Esophagus squamous epithelium (tissue), 5 donors: ENCODE measurements around the gene OR4E1. TPM values are rescaled to one million over a fixed set of nuclear protein-coding genes. Genes with fewer than 3 reads are reported as not detected.

Experiments
- DNase-seq: peaks from one replicate; lab custom pipeline; 2025; lab: John Stamatoyannopoulos, UW
- H3K27ac ChIP-seq, 4 donors: fragments of 200-600 bp; sonication (generic); one replicate each; pipeline ENCODE4 v1.5.1; 2016 to 2019; ENCODE audit warnings: mild to moderate bottlenecking in 1 of 4
- H3K27me3 ChIP-seq, 4 donors: fragments of 200-600 bp; sonication (generic); 1 replicate in 3 of 4; 2 replicates in 1 of 4; pipeline versions ENCODE4 v1.5.1 to v1.6.0; 2017 to 2021; ENCODE audit warnings: antibody characterized with exemption in 1 of 4
- H3K36me3 ChIP-seq, 3 donors: fragments of 200-600 bp; sonication (generic); one replicate each; pipeline ENCODE4 v1.5.1; 2016 to 2019
- H3K4me1 ChIP-seq, 3 donors: fragments of 200-600 bp; sonication (generic); one replicate each; pipeline ENCODE4 v1.5.1; 2017 to 2019
- H3K4me3 ChIP-seq, 4 donors: fragments of 200-600 bp; sonication (generic); 1 replicate in 3 of 4; 2 replicates in 1 of 4; pipeline ENCODE4 v1.5.1; 2016 to 2019; ENCODE audit warnings: mild to moderate bottlenecking in 2 of 4, moderate library complexity in 1 of 4
- H3K9me3 ChIP-seq, 3 donors: fragments of 200-600 bp; sonication (generic); one replicate each; pipeline ENCODE4 v1.5.1; 2016 to 2019
- CTCF ChIP-seq, 6 experiments: fragments of 450-650 bp in 4 of 6; fragments of 200-600 bp in 2 of 6; sonication (generic) in 2 of 6; IDR thresholded peaks; one replicate each; pipeline ENCODE4 v1.5.1; 2016 to 2019; ENCODE audit warnings: antibody characterized with exemption in 6 of 6, mild to moderate bottlenecking in 4 of 6, moderate library complexity in 4 of 6
- POLR2A ChIP-seq, 4 donors: fragments of 450-650 bp; IDR thresholded peaks; one replicate each; pipeline ENCODE4 v1.6.1; 2017; ENCODE audit warnings: antibody characterized with exemption in 4 of 4, mild to moderate bottlenecking in 4 of 4, moderate library complexity in 3 of 4
- WGBS, 2 donors: methylation state at CpG; one replicate each; pipeline ENCODE4 v1.1.5; 2018; 5-methylcytosine and 5-hydroxymethylcytosine counted together
- intact Hi-C: fragments of 100-400 bp; cut with DNase I; formaldehyde crosslinking; loops from one replicate; pipeline ENCODE4 v1.15.0; 2022
- total RNA-seq, 4 donors: library from RNA; depleted of rRNA; stranded (reverse); fragments of >200 nt; gene quantifications; one replicate each; pipeline ENCODE4 v1.1.0, GENCODE V29; 2016
- donor health status: DM: yes; HTN: yes; CAD: no.

Gene OR4E1
- total RNA-seq, result not detected

- H3K27ac ChIP-seq, result no peak within 1 kb of the TSS
- H3K27me3 ChIP-seq, result no peaks in the 10 kb centered on the region
Measured at GRCh38 chr14:21673718-21674117, at the start of gene OR4E1. TSS of gene OR4E1 (minus strand) at chr14:21673818. CDS start at chr14:21670935, 2,883 bp downstream.

GRCh38 chr14:21721504-21721903, 47.9 kb upstream of the OR4E1 start:
- H3K4me1 ChIP-seq, result no peaks in the 10 kb centered on the region

More at GRCh38 chr14:21673718-21674117, at the start of gene OR4E1:
- no peak for DNase-seq
- H3K4me3 ChIP-seq, result no peak within 1 kb of the TSS
- intact Hi-C loops, result no loop called here
- TF ChIP-seq CTCF (IDR thresholded peaks at IDR 0.05), result no peak
- TF ChIP-seq POLR2A (IDR thresholded peaks at IDR 0.05), result no peak
- no peaks in the 10 kb centered on the region for H3K4me1 ChIP-seq
- 76 to 83% methylated on average over 1 of the region's 1 CpG for WGBS, 2 donors
- H3K9me3 ChIP-seq, result no peaks in the 10 kb centered on the region
- no peaks in the 10 kb centered on the region for H3K36me3 ChIP-seq

GRCh38 chr14:21719841-21720240, 46.2 kb upstream of the OR4E1 start:
- no peaks in the 10 kb centered on the region for H3K9me3 ChIP-seq
- TF ChIP-seq POLR2A (IDR thresholded peaks at IDR 0.05) (no peak), CTCF (IDR thresholded peaks at IDR 0.05) (no peak)
- peaks cover 0 to 22% (median 0%) of the 10 kb centered on the region in 4 donors for H3K27me3 ChIP-seq
- intact Hi-C loops, result no loop called here
- no peak overlapping the region for H3K27ac ChIP-seq
- H3K36me3 ChIP-seq, result no peaks in the 10 kb centered on the region
- WGBS, 2 donors, result 22% methylated on average over 3 of the region's 3 CpGs; no CpG with 5 or more reads in 1 of the 2 donors
- H3K4me1 ChIP-seq, result no peaks in the 10 kb centered on the region
- no peak overlapping the region for H3K4me3 ChIP-seq
- no peak for DNase-seq

More at GRCh38 chr14:21721504-21721903, 47.9 kb upstream of the OR4E1 start:
- H3K36me3 ChIP-seq, result no peaks in the 10 kb centered on the region
- TF ChIP-seq POLR2A (IDR thresholded peaks at IDR 0.05) (no peak), CTCF (IDR thresholded peaks at IDR 0.05) (no peak)
- H3K27ac ChIP-seq, result no peak overlapping the region
- intact Hi-C loops, result no loop called here
- no peak overlapping the region for H3K4me3 ChIP-seq
- no peaks in the 10 kb centered on the region for H3K9me3 ChIP-seq
- DNase-seq, result no peak
- H3K27me3 ChIP-seq, result peaks cover 0 to 22% (median 0%) of the 10 kb centered on the region in 4 donors
- WGBS, 2 donors, result 81 to 85% methylated on average over 3 of the region's 3 CpGs

- no peak for DNase-seq
- WGBS, 2 donors, result 65 to 75% methylated on average over 6 of the region's 6 CpGs
- intact Hi-C loops, result no loop called here
- no peak for TF ChIP-seq CTCF (IDR thresholded peaks at IDR 0.05)
- no peak for TF ChIP-seq POLR2A (IDR thresholded peaks at IDR 0.05)
- H3K9me3 ChIP-seq, result no peaks in the 10 kb centered on the region
- H3K4me1 ChIP-seq, result no peaks in the 10 kb centered on the region
- no peak overlapping the region for H3K4me3 ChIP-seq
- H3K27ac ChIP-seq, result no peak overlapping the region
- H3K27me3 ChIP-seq, result no peaks in the 10 kb centered on the region
- H3K36me3 ChIP-seq, result no peaks in the 10 kb centered on the region
Measured at GRCh38 chr14:21714318-21714929, 40.8 kb upstream of the OR4E1 start.

- H3K9me3 ChIP-seq, result no peaks in the 10 kb centered on the region
- 55 to 69% methylated on average over 2 of the region's 2 CpGs for WGBS, 2 donors
- intact Hi-C loops, result no loop called here
- TF ChIP-seq POLR2A (IDR thresholded peaks at IDR 0.05), result no peak
- TF ChIP-seq CTCF (IDR thresholded peaks at IDR 0.05), result no peak
- DNase-seq, result no peak
- H3K4me3 ChIP-seq, result no peak overlapping the region
- H3K4me1 ChIP-seq, result no peaks in the 10 kb centered on the region
- no peaks in the 10 kb centered on the region for H3K36me3 ChIP-seq
- H3K27me3 ChIP-seq, result no peaks in the 10 kb centered on the region
- H3K27ac ChIP-seq, result no peak overlapping the region
Measured at GRCh38 chr14:21712036-21712435, 38.4 kb upstream of the OR4E1 start.
